ENCODE data around the gene CDK15. TPM values are rescaled to one million over a fixed set of nuclear protein-coding genes. Genes with fewer than 3 reads are reported as not detected.
A peak's percentile ranks its signal among the peaks of the same experiment; 100 is the strongest.

Gene CDK15
- total RNA-seq, 1 experiment from 2014 or later = not detected

GRCh38 chr2:201855356-201855755 lies 49.0 kb downstream of the CDK15 start:
- no peaks in the 10 kb centered on the region for H4K20me1 ChIP-seq (ENCODE audit: insufficient read depth)
- H3K4me2 ChIP-seq = peak overlapping the region; percentile 33; the same call in 1 of the 2 replicates
- TF ChIP-seq, protein P1, sequence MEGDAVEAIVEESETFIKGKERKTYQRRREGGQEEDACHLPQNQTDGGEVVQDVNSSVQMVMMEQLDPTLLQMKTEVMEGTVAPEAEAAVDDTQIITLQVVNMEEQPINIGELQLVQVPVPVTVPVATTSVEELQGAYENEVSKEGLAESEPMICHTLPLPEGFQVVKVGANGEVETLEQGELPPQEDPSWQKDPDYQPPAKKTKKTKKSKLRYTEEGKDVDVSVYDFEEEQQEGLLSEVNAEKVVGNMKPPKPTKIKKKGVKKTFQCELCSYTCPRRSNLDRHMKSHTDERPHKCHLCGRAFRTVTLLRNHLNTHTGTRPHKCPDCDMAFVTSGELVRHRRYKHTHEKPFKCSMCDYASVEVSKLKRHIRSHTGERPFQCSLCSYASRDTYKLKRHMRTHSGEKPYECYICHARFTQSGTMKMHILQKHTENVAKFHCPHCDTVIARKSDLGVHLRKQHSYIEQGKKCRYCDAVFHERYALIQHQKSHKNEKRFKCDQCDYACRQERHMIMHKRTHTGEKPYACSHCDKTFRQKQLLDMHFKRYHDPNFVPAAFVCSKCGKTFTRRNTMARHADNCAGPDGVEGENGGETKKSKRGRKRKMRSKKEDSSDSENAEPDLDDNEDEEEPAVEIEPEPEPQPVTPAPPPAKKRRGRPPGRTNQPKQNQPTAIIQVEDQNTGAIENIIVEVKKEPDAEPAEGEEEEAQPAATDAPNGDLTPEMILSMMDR (conservative IDR thresholded peaks at IDR 0.05) = no peak
- no peak for TF ChIP-seq EZH2 (IDR thresholded peaks at IDR 0.05; ENCODE audit: low read depth)
- H3K9me2 ChIP-seq (ENCODE audit: insufficient read depth) = no peaks in the 10 kb centered on the region
- peak overlapping the region; percentile 67; the same call in 1 of the 2 replicates for H3K27ac ChIP-seq
- POLR2A ChIA-PET (ENCODE audit: unreplicated experiment) = interaction anchor here (0.5 to 0.7 kb wide), 4 partner anchors 9 to 292 kb away, joined by 3 to 9 read pairs (median 6); no protein-coding TSS in a partner anchor
- DNase-seq = no peak
- peaks cover 20% of the 10 kb centered on the region for H3K4me1 ChIP-seq (replicated peaks; ENCODE audit: insufficient read depth)
- H3K9me3 ChIP-seq (ENCODE audit: insufficient read depth, low read depth) = no peaks in the 10 kb centered on the region
- no peak overlapping the region for H3K4me3 ChIP-seq
- no peaks in the 10 kb centered on the region for H3K27me3 ChIP-seq (ENCODE audit: insufficient read depth, low read depth)
- intact Hi-C loops (cut with micrococcal nuclease; ENCODE audit: unreplicated experiment) = loop anchor here (10.0 kb wide), 1 partner anchor 621 kb away; no protein-coding TSS in a partner anchor
- CTCF ChIA-PET = interaction anchor here (0.5 kb wide), 1 partner anchor 9 kb away, joined by 8 read pairs; no protein-coding TSS in a partner anchor
- no peaks in the 10 kb centered on the region for H3K79me2 ChIP-seq (ENCODE audit: low read depth)
- BruUV-seq (replicated peaks) = TSS peak; percentile 26
- no peak overlapping the region for H2AFZ ChIP-seq
- H3K36me3 ChIP-seq (ENCODE audit: low read depth) = no peaks in the 10 kb centered on the region
- peaks cover 14% of the 10 kb centered on the region; the same call in 1 of the 2 replicates for H3F3A ChIP-seq (ENCODE audit: insufficient read depth, low read depth)

GRCh38 chr2:201857326-201857725 lies 51.0 kb downstream of the CDK15 start:
- Histone ChIP-seq H3K27me3 (ENCODE audit: insufficient read depth, low read depth) (no peaks in the 10 kb centered on the region), H3K9me2 (ENCODE audit: insufficient read depth) (no peaks in the 10 kb centered on the region), H3K27ac (no peak overlapping the region), H3K4me3 (no peak overlapping the region), H3K4me1 (replicated peaks; ENCODE audit: insufficient read depth) (peaks cover 20% of the 10 kb centered on the region), H3K79me2 (ENCODE audit: low read depth) (no peaks in the 10 kb centered on the region), H3F3A (ENCODE audit: insufficient read depth, low read depth) (peaks cover 14% of the 10 kb centered on the region; the same call in 1 of the 2 replicates), H3K9me3 (ENCODE audit: insufficient read depth, low read depth) (no peaks in the 10 kb centered on the region), H4K20me1 (ENCODE audit: insufficient read depth) (no peaks in the 10 kb centered on the region), H3K4me2 (no peak overlapping the region), H2AFZ (no peak overlapping the region), H3K36me3 (ENCODE audit: low read depth) (no peaks in the 10 kb centered on the region)
- ChIA-PET CTCF (no interaction called here), POLR2A (ENCODE audit: unreplicated experiment) (no interaction called here)
- intact Hi-C loops (cut with micrococcal nuclease; ENCODE audit: unreplicated experiment) = loop anchor here (10.0 kb wide), 1 partner anchor 623 kb away; no protein-coding TSS in a partner anchor
- TF ChIP-seq, protein P1 (conservative IDR thresholded peaks at IDR 0.05) = no peak
- no peak for TF ChIP-seq EZH2 (IDR thresholded peaks at IDR 0.05; ENCODE audit: low read depth)
- DNase-seq = no peak
- BruUV-seq (replicated peaks) = no TSS peak

DNA sequence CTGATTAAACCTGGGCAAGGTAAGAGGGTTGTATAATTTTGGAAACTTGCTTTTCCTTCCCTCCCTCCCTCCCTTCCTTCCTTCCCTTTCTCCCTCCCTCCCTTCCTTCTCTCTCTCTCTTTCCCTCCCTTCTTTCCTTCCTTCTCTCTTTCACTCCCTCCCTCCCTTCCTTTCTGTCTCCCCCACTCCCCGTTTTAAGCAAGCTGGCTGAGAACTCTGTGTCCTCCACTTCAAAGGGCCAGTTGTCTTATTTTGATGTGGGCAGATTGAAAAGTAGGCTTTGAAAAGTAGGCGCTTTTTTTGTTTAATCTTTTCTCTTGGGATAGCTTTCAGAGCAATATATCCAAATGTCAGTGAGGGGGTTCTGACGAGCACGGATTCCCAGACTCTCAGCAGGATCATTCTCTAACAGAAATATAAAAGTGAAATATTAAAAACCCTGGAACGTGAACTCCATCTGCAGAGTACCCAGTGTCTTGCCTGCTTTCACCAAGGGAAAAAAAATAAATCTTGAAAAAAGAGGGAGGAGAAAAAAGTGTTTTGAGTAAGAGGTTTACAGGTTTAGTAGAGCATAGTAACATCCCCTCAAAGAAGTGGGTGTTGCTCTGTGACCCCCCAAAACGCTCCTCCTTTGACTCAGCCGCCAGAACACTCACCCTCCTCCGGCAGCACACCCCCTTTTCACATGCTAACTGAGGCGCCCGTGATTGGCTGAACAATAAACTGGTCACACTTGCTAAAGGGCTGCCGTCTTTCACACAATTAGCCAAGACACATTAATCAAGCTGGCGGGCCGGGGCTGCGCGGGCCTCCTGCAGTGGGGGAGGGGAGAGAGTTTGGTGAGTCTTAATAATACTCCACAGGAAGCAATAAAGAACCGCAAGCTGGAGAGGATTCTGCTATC lies 52.2 kb downstream of the CDK15 start:
- Histone ChIP-seq H3K9me3 (ENCODE audit: insufficient read depth, low read depth) (no peaks in the 10 kb centered on the region), H3K4me3 (no peak overlapping the region), H2AFZ (no peak overlapping the region), H3K27me3 (ENCODE audit: insufficient read depth, low read depth) (no peaks in the 10 kb centered on the region), H3K79me2 (ENCODE audit: low read depth) (no peaks in the 10 kb centered on the region), H3K4me2 (no peak overlapping the region), H4K20me1 (ENCODE audit: insufficient read depth) (no peaks in the 10 kb centered on the region), H3K4me1 (replicated peaks; ENCODE audit: insufficient read depth) (peaks cover 15% of the 10 kb centered on the region), H3K27ac (no peak overlapping the region), H3K36me3 (ENCODE audit: low read depth) (no peaks in the 10 kb centered on the region), H3F3A (ENCODE audit: insufficient read depth, low read depth) (peaks cover 14% of the 10 kb centered on the region; the same call in 1 of the 2 replicates), H3K9me2 (ENCODE audit: insufficient read depth) (no peaks in the 10 kb centered on the region)
- ChIA-PET POLR2A (ENCODE audit: unreplicated experiment) (no interaction called here), CTCF (no interaction called here)
- no TSS peak for BruUV-seq (replicated peaks)
- intact Hi-C loops (cut with micrococcal nuclease; ENCODE audit: unreplicated experiment) = loop anchor here (1.0 to 10.0 kb wide), 2 partner anchors 36 to 624 kb away; no protein-coding TSS in a partner anchor
- TF ChIP-seq, protein P1 (conservative IDR thresholded peaks at IDR 0.05) = no peak
- no peak for TF ChIP-seq EZH2 (IDR thresholded peaks at IDR 0.05; ENCODE audit: low read depth)
- no peak for DNase-seq

Measured in PC-9 (cell line).